GM13976 (cell line): Measurements from ENCODE around the gene SYDE1.

Experiments used
- DNase-seq: peaks from one replicate; pipeline ENCODE4 v3.0.0; 2012; ENCODE audit warnings: low spot score
- CTCF ChIP-seq: IDR thresholded peaks from 2 replicates; pipeline ENCODE4 v1.5.1; 2012; ENCODE audit warnings: borderline replicate concordance, mild to moderate bottlenecking; ENCODE audit not compliant: insufficient read depth; ENCODE audit errors: extremely low read depth, missing control alignments, control extremely low read depth
- in situ Hi-C: fragments of 300-500 bp; cut with MboI; formaldehyde crosslinking; loops from one replicate; pipeline ENCODE4 v1.12.0; 2022; ENCODE audit warnings: low sequenced_read_pairs, mixed read lengths, inconsistent platforms; ENCODE audit not compliant: unreplicated experiment

SYDE1 gene

GRCh38 chr19:15136234-15136954, 29.2 kb downstream of the SYDE1 start:
- TF ChIP-seq CTCF: no peak
- DNase-seq: no peak
- in situ Hi-C loops: no loop called here

GRCh38 chr19:15137777-15138176, 30.6 kb downstream of the SYDE1 start:
- DNase-seq: no peak
- in situ Hi-C loops: no loop called here
- no peak for TF ChIP-seq CTCF

- DNase-seq: no peak
- in situ Hi-C loops: no loop called here
- no peak for TF ChIP-seq CTCF
Observed at GRCh38 chr19:15138427-15138826, 31.2 kb downstream of the SYDE1 start.

- in situ Hi-C loops: no loop called here
Observed at GRCh38 chr19:15141143-15141542, 33.9 kb downstream of the SYDE1 start.

GRCh38 chr19:15142313-15142712, 35.1 kb downstream of the SYDE1 start:
- in situ Hi-C loops: no loop called here
- no peak for DNase-seq
- no peak for TF ChIP-seq CTCF

More at GRCh38 chr19:15141143-15141542, 33.9 kb downstream of the SYDE1 start:
- no peak for DNase-seq
- TF ChIP-seq CTCF: no peak

- in situ Hi-C loops: no loop called here
- no peak for TF ChIP-seq CTCF
- no peak for DNase-seq
Observed at GRCh38 chr19:15144046-15144646, 36.9 kb downstream of the SYDE1 start.
